HCT116 (cell line): ENCODE results near the gene PAX2.

Experiments used
- EZH2 ChIP-seq: fragments of 200-600 bp; sonication (generic); IDR thresholded peaks from 2 replicates; pipeline ENCODE4 v1.6.1; 2017; ENCODE audit warnings: antibody characterized with exemption, mixed run types
- TF ChIP-seq, protein P1 (sequence below), 3 experiments: fragments of 200-600 bp in 1 of 3; sonication (generic) in 1 of 3; IDR thresholded peaks in 2 of 3; conservative IDR thresholded peaks in 1 of 3; 2 replicates each; pipeline ENCODE4 v1.5.1; 2012 to 2017; ENCODE audit warnings: low read depth in 2 of 3, low read length in 2 of 3, antibody characterized with exemption in 1 of 3, borderline replicate concordance in 1 of 3, control low read depth in 1 of 3, mild to moderate bottlenecking in 1 of 3, mixed read lengths in 1 of 3, mixed run types in 1 of 3, moderate library complexity in 1 of 3; ENCODE audit not compliant: insufficient read depth in 1 of 3
- TF ChIP-seq, protein P2 (sequence below): IDR thresholded peaks from 2 replicates; pipeline ENCODE4 v1.6.1; 2011; ENCODE audit warnings: mild to moderate bottlenecking, low read length, moderate library complexity; ENCODE audit not compliant: insufficient replicate concordance; ENCODE audit errors: extremely low read depth

DNA sequence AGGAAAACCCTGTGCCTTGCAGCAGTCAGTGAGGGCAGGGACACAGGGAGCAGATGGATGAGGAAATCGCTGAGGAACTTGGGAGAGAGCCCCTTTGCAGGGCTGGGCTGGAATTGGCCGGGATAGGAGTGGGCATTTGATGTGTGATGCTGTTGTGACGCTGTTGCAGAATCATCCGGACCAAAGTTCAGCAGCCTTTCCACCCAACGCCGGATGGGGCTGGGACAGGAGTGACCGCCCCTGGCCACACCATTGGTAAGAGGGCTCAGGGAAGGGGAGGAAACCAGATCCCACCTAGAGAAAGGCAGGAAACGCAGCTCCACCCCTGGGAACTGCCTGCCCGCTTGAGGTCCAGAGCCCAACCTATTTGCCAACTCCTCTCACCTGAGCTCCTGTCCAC, 33.9 kb downstream of the PAX2 start:
- TF ChIP-seq, protein P1, sequence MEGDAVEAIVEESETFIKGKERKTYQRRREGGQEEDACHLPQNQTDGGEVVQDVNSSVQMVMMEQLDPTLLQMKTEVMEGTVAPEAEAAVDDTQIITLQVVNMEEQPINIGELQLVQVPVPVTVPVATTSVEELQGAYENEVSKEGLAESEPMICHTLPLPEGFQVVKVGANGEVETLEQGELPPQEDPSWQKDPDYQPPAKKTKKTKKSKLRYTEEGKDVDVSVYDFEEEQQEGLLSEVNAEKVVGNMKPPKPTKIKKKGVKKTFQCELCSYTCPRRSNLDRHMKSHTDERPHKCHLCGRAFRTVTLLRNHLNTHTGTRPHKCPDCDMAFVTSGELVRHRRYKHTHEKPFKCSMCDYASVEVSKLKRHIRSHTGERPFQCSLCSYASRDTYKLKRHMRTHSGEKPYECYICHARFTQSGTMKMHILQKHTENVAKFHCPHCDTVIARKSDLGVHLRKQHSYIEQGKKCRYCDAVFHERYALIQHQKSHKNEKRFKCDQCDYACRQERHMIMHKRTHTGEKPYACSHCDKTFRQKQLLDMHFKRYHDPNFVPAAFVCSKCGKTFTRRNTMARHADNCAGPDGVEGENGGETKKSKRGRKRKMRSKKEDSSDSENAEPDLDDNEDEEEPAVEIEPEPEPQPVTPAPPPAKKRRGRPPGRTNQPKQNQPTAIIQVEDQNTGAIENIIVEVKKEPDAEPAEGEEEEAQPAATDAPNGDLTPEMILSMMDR (IDR thresholded peaks at IDR 0.05 in 2 of 3, conservative IDR thresholded peaks at IDR 0.05 in 1 of 3; ENCODE audit: borderline replicate concordance in 1 of 3, insufficient read depth in 1 of 3, low read depth in 2 of 3, low read length in 2 of 3), result no peak
- TF ChIP-seq, protein P2, sequence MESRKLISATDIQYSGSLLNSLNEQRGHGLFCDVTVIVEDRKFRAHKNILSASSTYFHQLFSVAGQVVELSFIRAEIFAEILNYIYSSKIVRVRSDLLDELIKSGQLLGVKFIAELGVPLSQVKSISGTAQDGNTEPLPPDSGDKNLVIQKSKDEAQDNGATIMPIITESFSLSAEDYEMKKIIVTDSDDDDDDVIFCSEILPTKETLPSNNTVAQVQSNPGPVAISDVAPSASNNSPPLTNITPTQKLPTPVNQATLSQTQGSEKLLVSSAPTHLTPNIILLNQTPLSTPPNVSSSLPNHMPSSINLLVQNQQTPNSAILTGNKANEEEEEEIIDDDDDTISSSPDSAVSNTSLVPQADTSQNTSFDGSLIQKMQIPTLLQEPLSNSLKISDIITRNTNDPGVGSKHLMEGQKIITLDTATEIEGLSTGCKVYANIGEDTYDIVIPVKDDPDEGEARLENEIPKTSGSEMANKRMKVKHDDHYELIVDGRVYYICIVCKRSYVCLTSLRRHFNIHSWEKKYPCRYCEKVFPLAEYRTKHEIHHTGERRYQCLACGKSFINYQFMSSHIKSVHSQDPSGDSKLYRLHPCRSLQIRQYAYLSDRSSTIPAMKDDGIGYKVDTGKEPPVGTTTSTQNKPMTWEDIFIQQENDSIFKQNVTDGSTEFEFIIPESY, result no peak
- no peak for TF ChIP-seq EZH2
